H1 (cell line): ENCODE measurements around the gene ADGRL3. TPM values are rescaled to one million over a fixed set of nuclear protein-coding genes. Genes with fewer than 3 reads are reported as not detected.

Experiments used
- CTCF ChIA-PET: fragments of 300-600 bp; sonication (Branson Sonifier 250); formaldehyde crosslinking; loops from one replicate; lab custom pipeline; 2021; ENCODE audit not compliant: partially characterized antibody; lab: Charles Lee
- POLR2A ChIA-PET: fragments of 300-600 bp; sonication (Branson Sonifier 250); formaldehyde crosslinking; loops from one replicate; lab custom pipeline; 2021; ENCODE audit warnings: inconsistent platforms; ENCODE audit not compliant: partially characterized antibody; lab: Charles Lee
- DNase-seq, 2 experiments: peaks; one replicate each; pipeline versions ENCODE4 v3.0.0 to v3.0.0-alpha.2; 2010 to 2022; ENCODE audit warnings: low spot score in 2 of 2, low read depth in 1 of 2, mixed read lengths in 1 of 2
- FAIRE-seq: peaks from 2 replicates; lab custom pipeline; 2011; peaks lifted over from hg19 to GRCh38; lab: Jason Lieb, UNC
- H2AFZ ChIP-seq: 2 replicates; pipeline ENCODE4 v1.8.1; 2012; ENCODE audit warnings: low read length, inconsistent platforms
- H2AK5ac ChIP-seq: 2 replicates; pipeline ENCODE4 v1.6.1; 2013; ENCODE audit warnings: low read depth, low read length
- H2BK120ac ChIP-seq: replicated peaks from 2 replicates; pipeline ENCODE3; 2013; ENCODE audit warnings: low read depth, low read length, inconsistent platforms
- H2BK12ac ChIP-seq: 2 replicates; pipeline ENCODE4 v1.6.1; 2013; ENCODE audit warnings: low read depth, low read length
- H2BK15ac ChIP-seq: 2 replicates; pipeline ENCODE4 v1.6.1; 2013; ENCODE audit warnings: low read length
- H2BK20ac ChIP-seq: 2 replicates; pipeline ENCODE4 v1.6.1; 2013; ENCODE audit warnings: low read length
- H2BK5ac ChIP-seq: 2 replicates; pipeline ENCODE4 v1.6.1; 2013; ENCODE audit warnings: low read depth, low read length
- H3K14ac ChIP-seq: 2 replicates; pipeline ENCODE4 v1.6.1; 2013; ENCODE audit warnings: inconsistent platforms; ENCODE audit not compliant: insufficient read length
- H3K18ac ChIP-seq: 2 replicates; pipeline ENCODE4 v1.6.1; 2013; ENCODE audit warnings: low read length; ENCODE audit errors: extremely low read depth
- H3K23ac ChIP-seq: 2 replicates; pipeline ENCODE4 v1.6.1; 2013; ENCODE audit warnings: inconsistent platforms; ENCODE audit not compliant: insufficient read length
- H3K23me2 ChIP-seq: 2 replicates; pipeline ENCODE4 v1.6.1; 2013; ENCODE audit warnings: low read depth, low read length
- H3K27ac ChIP-seq: 2 replicates; pipeline ENCODE4 v1.6.1; 2011; ENCODE audit warnings: low read depth, low read length, inconsistent platforms
- H3K27me3 ChIP-seq, 4 experiments: replicated peaks in 1 of 4; 1 replicate in 1 of 4; 2 replicates in 3 of 4; pipeline versions ENCODE4 v1.6.1 to v1.8.1; 2011 to 2013; ENCODE audit warnings: low read length in 3 of 4, mild to moderate bottlenecking in 3 of 4, inconsistent platforms in 2 of 4, mixed read lengths in 2 of 4, moderate library complexity in 1 of 4; ENCODE audit not compliant: control insufficient read depth in 3 of 4, insufficient read depth in 3 of 4; ENCODE audit errors: extremely low read depth in 1 of 4
- H3K36me3 ChIP-seq, 4 experiments: 2 replicates each; pipeline versions ENCODE4 v1.6.1 to v1.8.1; 2011 to 2013; ENCODE audit warnings: mild to moderate bottlenecking in 4 of 4, low read length in 3 of 4, moderate library complexity in 2 of 4, control low read depth in 1 of 4, inconsistent platforms in 1 of 4; ENCODE audit not compliant: insufficient read depth in 4 of 4, control insufficient read depth in 2 of 4
- H3K4ac ChIP-seq: replicated peaks from 2 replicates; pipeline ENCODE3; 2013; ENCODE audit warnings: low read length, low read depth, mixed read lengths, inconsistent platforms; ENCODE audit not compliant: insufficient read length
- H3K4me1 ChIP-seq, 4 experiments: replicated peaks in 1 of 4; 1 replicate in 1 of 4; 2 replicates in 3 of 4; pipeline versions ENCODE4 v1.6.1 to v1.8.1; 2011 to 2013; ENCODE audit warnings: low read length in 3 of 4, inconsistent platforms in 2 of 4, mixed read lengths in 1 of 4; ENCODE audit not compliant: insufficient read depth in 4 of 4, control insufficient read depth in 3 of 4
- H3K4me2 ChIP-seq, 2 experiments: 2 replicates each; pipeline versions ENCODE4 v1.6.1 to v1.8.1; 2011 to 2013; ENCODE audit warnings: low read depth in 2 of 2, low read length in 2 of 2, control low read depth in 1 of 2, inconsistent platforms in 1 of 2, mild to moderate bottlenecking in 1 of 2; ENCODE audit not compliant: insufficient read depth in 1 of 2
- H3K4me3 ChIP-seq, 4 experiments: fragments of 200-600, 300-600 bp in 1 of 4; sonication (generic), shearing (Covaris generic), sonication (Bioruptor Twin) in 1 of 4; 2 replicates each; pipeline versions ENCODE4 v1.5.1 to v1.8.1; 2011 to 2016; ENCODE audit warnings: low read length in 4 of 4, low read depth in 3 of 4, control low read depth in 2 of 4, inconsistent platforms in 2 of 4, mild to moderate bottlenecking in 2 of 4, mixed read lengths in 1 of 4, moderate library complexity in 1 of 4; ENCODE audit not compliant: insufficient read depth in 2 of 4; ENCODE audit errors: extremely low read depth in 1 of 4
- H3K56ac ChIP-seq: replicated peaks from 2 replicates; pipeline ENCODE3; 2013; ENCODE audit warnings: low read depth, mild to moderate bottlenecking, mixed read lengths, low read length, inconsistent platforms; ENCODE audit not compliant: insufficient read length
- H3K79me1 ChIP-seq: 2 replicates; pipeline ENCODE4 v1.6.1; 2013; ENCODE audit warnings: low read depth, low read length, control low read depth
- H3K79me2 ChIP-seq, 2 experiments: 2 replicates each; pipeline versions ENCODE4 v1.6.1 to v1.8.1; 2012 to 2013; ENCODE audit warnings: low read length in 2 of 2, mild to moderate bottlenecking in 2 of 2, inconsistent platforms in 1 of 2; ENCODE audit not compliant: insufficient read depth in 2 of 2, control insufficient read depth in 1 of 2
- H3K9ac ChIP-seq, 4 experiments: replicated peaks in 1 of 4; 1 replicate in 1 of 4; 2 replicates in 3 of 4; pipeline versions ENCODE4 v1.6.1 to v1.8.1; 2011 to 2013; ENCODE audit warnings: low read depth in 3 of 4, low read length in 3 of 4, control low read depth in 2 of 4, mild to moderate bottlenecking in 2 of 4, moderate library complexity in 2 of 4, inconsistent platforms in 1 of 4; ENCODE audit errors: extremely low read depth in 1 of 4
- H3K9me3 ChIP-seq, 2 experiments: 2 replicates each; pipeline versions ENCODE4 v1.6.1 to v1.8.1; 2012 to 2013; ENCODE audit warnings: mild to moderate bottlenecking in 2 of 2, moderate library complexity in 2 of 2, control low read depth in 1 of 2, inconsistent platforms in 1 of 2, low read depth in 1 of 2, low read length in 1 of 2, mixed read lengths in 1 of 2; ENCODE audit not compliant: insufficient read depth in 2 of 2
- H4K20me1 ChIP-seq, 2 experiments: replicated peaks in 1 of 2; 2 replicates each; pipeline versions ENCODE3 to v1.8.1; 2011 to 2013; ENCODE audit warnings: inconsistent platforms in 2 of 2, low read length in 2 of 2, mild to moderate bottlenecking in 1 of 2; ENCODE audit not compliant: insufficient read depth in 2 of 2, control insufficient read depth in 1 of 2
- H4K5ac ChIP-seq: 2 replicates; pipeline ENCODE4 v1.6.1; 2013; ENCODE audit warnings: low read length, low read depth, mixed read lengths, inconsistent platforms; ENCODE audit not compliant: insufficient read length
- H4K8ac ChIP-seq: 2 replicates; pipeline ENCODE4 v1.8.0; 2013; ENCODE audit warnings: mild to moderate bottlenecking, moderate library complexity, low read length, inconsistent platforms; ENCODE audit not compliant: insufficient read depth; ENCODE audit errors: extremely low read depth
- H4K91ac ChIP-seq: replicated peaks from 2 replicates; pipeline ENCODE3; 2013; ENCODE audit warnings: low read length, mixed read lengths, inconsistent platforms; ENCODE audit not compliant: insufficient read length
- ASH2L ChIP-seq: fragments of 200-600, 300-600 bp; sonication (generic); IDR thresholded peaks from one replicate; pipeline ENCODE4 v1.7.1; 2017; ENCODE audit warnings: low read length
- EZH2 ChIP-seq: fragments of 200-600 bp; sonication (generic); IDR thresholded peaks from 2 replicates; pipeline ENCODE4 v1.7.1; 2012; ENCODE audit warnings: low read depth, mild to moderate bottlenecking, moderate library complexity, low read length, inconsistent platforms; ENCODE audit not compliant: severe bottlenecking
- NANOG ChIP-seq: IDR thresholded peaks from 2 replicates; pipeline ENCODE4 v1.6.1; 2011; ENCODE audit warnings: low read length, low read depth, mild to moderate bottlenecking, inconsistent platforms; ENCODE audit not compliant: insufficient read depth, poor library complexity, severe bottlenecking
- RXRA ChIP-seq: IDR thresholded peaks from 2 replicates; pipeline ENCODE4 v1.6.1; 2011; ENCODE audit warnings: low read depth, mild to moderate bottlenecking, low read length, moderate library complexity; ENCODE audit not compliant: insufficient read depth
- SRF ChIP-seq: IDR thresholded peaks from 2 replicates; pipeline ENCODE4 v1.6.1; 2011; ENCODE audit warnings: mild to moderate bottlenecking, low read depth, low read length, moderate library complexity
- TCF12 ChIP-seq: IDR thresholded peaks from 2 replicates; pipeline ENCODE4 v1.6.1; 2011; ENCODE audit warnings: low read depth, mild to moderate bottlenecking, low read length
- polyA plus RNA-seq, 7 experiments: library from polyadenylated mRNA; depleted of rRNA in 3 of 7; stranded (reverse) in 5 of 7; unstranded in 2 of 7; fragments of >200 nt in 5 of 7; fragments of 200-250 nt in 2 of 7; gene quantifications; 1 replicate in 5 of 7; 2 replicates in 1 of 7; 4 replicates in 1 of 7; pipeline versions ENCODE4 v1.2.1 to v1.2.3, GENCODE V29; 2011 to 2013; ENCODE audit warnings: missing spikeins in 2 of 7, mixed read lengths in 2 of 7
- total RNA-seq: library from RNA; stranded (reverse); fragmentation: NEBNext Ultra II Directional; extraction: Animal tissue kit (Norgen Biotek cat#: 25700); gene quantifications from 2 replicates; pipeline ENCODE4 v1.2.1, GENCODE V29; 2021

Gene ADGRL3
- total and polyA plus RNA-seq, 2 of the 8 experiments (the other 6 are each of a cell fraction or from before 2014, with no cell fraction given): 6.6 to 13.0 TPM

GRCh38 chr4:61838072-61838471, 637.9 kb downstream of the ADGRL3 start:
- POLR2A ChIA-PET: interaction anchor here (0.9 kb wide), 1 partner anchor 15 kb away, joined by 3 read pairs; no protein-coding TSS in a partner anchor

More at GRCh38 chr4:61838072-61838471, 637.9 kb downstream of the ADGRL3 start:
- no peaks in the 10 kb centered on the region for H4K20me1 ChIP-seq
- H3K14ac ChIP-seq: no peak overlapping the region
- peak overlapping the region; percentile 57 for H4K5ac ChIP-seq
- no peaks in the 10 kb centered on the region for H3K9me3 ChIP-seq
- H3K56ac ChIP-seq: no peak overlapping the region
- CTCF ChIA-PET: interaction anchor here (0.5 to 1.6 kb wide), 8 partner anchors 8 to 572 kb away, joined by 3 to 7 read pairs (median 3); no protein-coding TSS in a partner anchor
- no peak overlapping the region for H2AK5ac ChIP-seq
- no peak overlapping the region; the same call in 1 of the 2 replicates for H3K18ac ChIP-seq
- H3K79me1 ChIP-seq: no peaks in the 10 kb centered on the region
- peaks cover 0 to 27% (median 2%) of the 10 kb centered on the region in 4 experiments; a peak in 3 of 7 replicates for H3K4me1 ChIP-seq
- no peak for FAIRE-seq
- TF ChIP-seq ASH2L (no peak), RXRA (no peak), EZH2 (no peak), TCF12 (no peak), SRF (no peak), NANOG (no peak)
- TF ChIP-seq, all 59 proteins: peak for 0
- H2BK120ac ChIP-seq: no peak overlapping the region
- no peak overlapping the region for H2AFZ ChIP-seq
- H3K27ac ChIP-seq: no peak overlapping the region
- H3K9ac ChIP-seq: no peak overlapping the region
- H2BK15ac ChIP-seq: no peak overlapping the region
- no peaks in the 10 kb centered on the region for H3K23me2 ChIP-seq
- no peak overlapping the region for H2BK20ac ChIP-seq
- H4K91ac ChIP-seq: no peak overlapping the region
- no peak for DNase-seq
- H3K36me3 ChIP-seq: no peaks in the 10 kb centered on the region
- no peak overlapping the region for H2BK5ac ChIP-seq
- H3K79me2 ChIP-seq: no peaks in the 10 kb centered on the region
- H3K4me3 ChIP-seq: no peak overlapping the region; a peak in 1 of 8 replicates
- H3K4me2 ChIP-seq: no peak overlapping the region
- H4K8ac ChIP-seq: no peak overlapping the region
- H2BK12ac ChIP-seq: no peak overlapping the region
- H3K27me3 ChIP-seq: no peaks in the 10 kb centered on the region
- H3K4ac ChIP-seq: no peak overlapping the region
- H3K23ac ChIP-seq: no peak overlapping the region
